Natural killer cell treated with Interleukin-12 subunit alpha and Interleukin-12 subunit beta and Interleukin-15 and Interleukin-18, amount 100 ng/mL, for 72 hours (primary cell): Measurements from ENCODE around the gene DCLRE1A. TPM values are rescaled to one million over a fixed set of nuclear protein-coding genes. Genes with fewer than 3 reads are reported as not detected.

Experiments used
- ATAC-seq, 2 donors: fragments of 150-1000 bp; cut with Tn5 transposase in 1 of 2; sonication (Bioruptor Pico), chemical (Tn5 transposase) in 1 of 2; 2 replicates each; pipeline ENCODE4 v1.10.0; 2021
- DNase-seq: peaks from one replicate; pipeline ENCODE4 v3.0.0; 2022; ENCODE audit warnings: low spot score
- H3K27ac Mint-ChIP-seq, 2 donors: 1 replicate in 1 of 2; 2 replicates in 1 of 2; pipeline ENCODE4 v1.8.0; 2022; ENCODE audit warnings: mixed read lengths in 2 of 2, mild to moderate bottlenecking in 1 of 2, moderate library complexity in 1 of 2
- H3K27me3 Mint-ChIP-seq, 2 donors: 1 replicate in 1 of 2; 2 replicates in 1 of 2; pipeline ENCODE4 v1.8.0; 2022; ENCODE audit warnings: mixed read lengths in 2 of 2
- H3K36me3 Mint-ChIP-seq: one replicate; pipeline ENCODE4 v1.8.0; 2022; ENCODE audit warnings: mixed read lengths
- H3K4me1 Mint-ChIP-seq, 2 donors: 1 replicate in 1 of 2; 2 replicates in 1 of 2; pipeline ENCODE4 v1.8.0; 2022; ENCODE audit warnings: low read depth in 2 of 2, mixed read lengths in 2 of 2, mild to moderate bottlenecking in 1 of 2
- H3K4me3 Mint-ChIP-seq: one replicate; pipeline ENCODE4 v1.8.0; 2022; ENCODE audit warnings: mixed read lengths
- H3K9me3 Mint-ChIP-seq: 2 replicates; pipeline ENCODE4 v1.8.0; 2022; ENCODE audit warnings: mixed read lengths
- total RNA-seq, 2 donors: library from RNA; stranded (reverse); gene quantifications; one replicate each; pipeline ENCODE4 v1.2.3, GENCODE V29; 2022

Gene DCLRE1A
- total RNA-seq, 2 donors from 2014 or later, result 10.7 to 11.4 TPM

DNA sequence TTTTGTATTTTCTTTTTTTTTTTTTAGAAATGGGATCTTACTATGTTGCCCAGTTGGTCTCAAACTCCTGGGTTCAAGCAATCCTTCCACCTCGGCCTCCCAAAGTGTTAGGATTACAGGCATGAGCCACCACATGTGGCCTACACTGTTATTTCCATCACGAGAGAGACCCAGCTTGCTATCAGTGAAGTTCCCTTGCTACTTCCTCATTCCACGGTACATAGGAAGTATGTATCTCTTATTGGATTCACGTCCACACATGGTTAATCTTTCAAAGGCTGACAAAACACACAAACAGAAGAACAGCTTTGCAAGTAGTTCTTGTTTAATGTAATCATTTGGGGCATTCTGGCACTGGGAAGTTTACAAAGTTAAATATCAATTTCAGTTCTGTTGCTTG is 50.9 kb downstream of the DCLRE1A start:
- Mint-ChIP-seq H3K27ac (no peak overlapping the region), H3K27me3 (peaks cover 5 to 20% of the 10 kb centered on the region in 2 donors), H3K4me1 (no peaks in the 10 kb centered on the region), H3K9me3 (no peaks in the 10 kb centered on the region), H3K4me3 (no peak overlapping the region), H3K36me3 (no peaks in the 10 kb centered on the region)
- ATAC-seq (no peak), DNase-seq (no peak)

DNA sequence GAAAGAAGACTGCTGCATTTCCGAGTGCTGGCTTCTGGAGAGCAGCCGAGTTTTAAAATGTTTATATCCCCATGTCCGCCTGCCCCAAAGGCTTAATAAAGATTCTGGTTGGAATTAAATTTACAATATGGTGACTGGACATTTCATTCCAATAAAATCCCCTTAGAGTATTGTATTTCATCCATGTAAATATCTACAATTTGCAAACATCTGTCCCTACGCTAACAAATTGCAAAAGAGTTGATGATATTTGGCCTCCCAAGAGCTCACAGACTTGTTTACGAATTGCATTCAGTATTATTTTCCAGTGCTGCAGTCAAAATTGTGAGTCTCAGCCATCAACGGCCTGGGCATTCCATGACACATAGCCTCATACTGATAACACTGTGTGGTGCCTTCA is 52.3 kb downstream of the DCLRE1A start:
- H3K9me3 Mint-ChIP-seq, result no peaks in the 10 kb centered on the region
- no peaks in the 10 kb centered on the region for H3K4me1 Mint-ChIP-seq
- peaks cover 16 to 23% of the 10 kb centered on the region in 2 donors for H3K27me3 Mint-ChIP-seq
- no peak for DNase-seq
- H3K4me3 Mint-ChIP-seq, result no peak overlapping the region
- ATAC-seq, result no peak
- no peaks in the 10 kb centered on the region for H3K36me3 Mint-ChIP-seq
- no peak overlapping the region for H3K27ac Mint-ChIP-seq

DNA sequence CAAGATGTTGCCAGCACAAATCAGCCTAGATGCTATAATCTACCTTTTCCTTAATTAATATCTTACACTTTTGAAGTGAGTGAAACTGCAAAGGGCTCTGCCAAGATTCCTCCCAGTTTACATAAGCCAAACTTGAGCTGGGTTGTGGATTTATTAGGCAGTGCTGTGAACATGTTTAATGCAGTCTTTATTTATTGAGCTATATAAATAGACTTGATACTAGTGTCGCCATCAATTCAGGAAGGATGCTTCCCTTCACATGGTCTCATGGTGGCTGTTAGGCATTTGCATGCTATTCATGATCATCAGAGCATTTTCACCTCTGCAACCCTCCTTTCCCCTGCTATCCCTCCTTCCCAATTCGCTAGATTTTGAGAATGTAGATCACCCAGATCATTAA is 62.2 kb downstream of the DCLRE1A start:
- no peaks in the 10 kb centered on the region for H3K9me3 Mint-ChIP-seq
- ATAC-seq (no peak), DNase-seq (no peak)
- H3K27ac Mint-ChIP-seq, result no peak overlapping the region
- peaks cover 0 to 9% of the 10 kb centered on the region in 2 donors for H3K4me1 Mint-ChIP-seq
- H3K36me3 Mint-ChIP-seq, result no peaks in the 10 kb centered on the region
- no peak overlapping the region for H3K4me3 Mint-ChIP-seq
- peaks cover 28 to 29% of the 10 kb centered on the region in 2 donors for H3K27me3 Mint-ChIP-seq

DNA sequence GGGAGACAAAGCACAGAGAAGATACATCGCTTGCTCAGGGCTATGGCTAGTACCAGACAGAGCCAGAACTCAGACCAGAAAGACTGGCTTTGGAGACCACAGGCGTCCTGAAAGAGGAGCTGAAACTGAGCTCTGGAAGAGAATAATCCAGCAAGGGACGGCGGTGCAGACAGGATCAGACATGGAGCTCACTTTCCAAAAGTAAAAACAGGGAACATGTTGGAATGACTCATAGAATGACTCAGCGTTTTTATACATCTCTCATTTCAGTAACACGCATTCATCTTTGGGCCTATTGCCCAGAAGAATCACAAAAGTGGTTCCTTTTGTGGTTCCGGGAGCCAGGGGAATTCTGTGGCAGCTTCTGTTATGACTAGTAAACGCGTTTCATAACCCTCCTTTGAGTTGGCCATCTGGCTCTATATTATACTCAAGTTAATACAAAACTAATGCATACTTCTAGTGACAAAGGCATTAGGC is 65.2 kb downstream of the DCLRE1A start:
- H3K36me3 Mint-ChIP-seq, result no peaks in the 10 kb centered on the region
- H3K4me1 Mint-ChIP-seq, result peaks cover 0 to 9% of the 10 kb centered on the region in 2 donors
- H3K27me3 Mint-ChIP-seq, result peaks cover 7 to 18% of the 10 kb centered on the region in 2 donors
- H3K27ac Mint-ChIP-seq, result no peak overlapping the region
- ATAC-seq (no peak), DNase-seq (no peak)
- H3K4me3 Mint-ChIP-seq, result no peak overlapping the region
- no peaks in the 10 kb centered on the region for H3K9me3 Mint-ChIP-seq

Other genes with a start within 250 kb of the DCLRE1A start
- gene NRAP, start 190.0 kb downstream of the DCLRE1A start, total RNA-seq, result not detected
- 10 to 100 TPM; 31.2 to 45.8 TPM for gene CASP7, start 174.2 kb downstream of the DCLRE1A start, total RNA-seq
- under 1 TPM; 0.12 to 0.81 TPM for gene PLEKHS1, start 102.4 kb downstream of the DCLRE1A start, total RNA-seq
- 10 to 100 TPM; 30.2 to 47.5 TPM for gene NHLRC2, start 579 bp upstream of the DCLRE1A start, total RNA-seq
- gene ADRB1, start 189.8 kb upstream of the DCLRE1A start, total RNA-seq, result 1 to 10 TPM; 1.3 to 1.6 TPM